ENCODE measurements around the gene KRTAP10-9.
"Not testable (repeated sequence)": the region's sequence is repeated elsewhere in the genome, so short reads cannot be mapped to it uniquely, and the experiment has no call there.

Gene KRTAP10-9, protein sequence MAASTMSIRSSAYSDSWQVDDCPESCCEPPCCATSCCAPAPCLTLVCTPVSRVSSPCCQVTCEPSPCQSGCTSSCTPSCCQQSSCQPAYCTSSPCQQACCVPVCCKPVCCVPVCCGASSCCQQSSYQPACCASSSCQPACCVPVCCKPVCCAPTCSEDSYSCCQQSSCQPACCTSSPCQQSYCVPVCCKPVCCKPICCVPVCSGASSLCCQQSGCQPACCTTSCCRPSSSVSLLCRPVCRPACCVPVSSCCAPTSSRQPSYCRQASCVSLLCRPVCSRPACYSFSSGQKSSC

DNA sequence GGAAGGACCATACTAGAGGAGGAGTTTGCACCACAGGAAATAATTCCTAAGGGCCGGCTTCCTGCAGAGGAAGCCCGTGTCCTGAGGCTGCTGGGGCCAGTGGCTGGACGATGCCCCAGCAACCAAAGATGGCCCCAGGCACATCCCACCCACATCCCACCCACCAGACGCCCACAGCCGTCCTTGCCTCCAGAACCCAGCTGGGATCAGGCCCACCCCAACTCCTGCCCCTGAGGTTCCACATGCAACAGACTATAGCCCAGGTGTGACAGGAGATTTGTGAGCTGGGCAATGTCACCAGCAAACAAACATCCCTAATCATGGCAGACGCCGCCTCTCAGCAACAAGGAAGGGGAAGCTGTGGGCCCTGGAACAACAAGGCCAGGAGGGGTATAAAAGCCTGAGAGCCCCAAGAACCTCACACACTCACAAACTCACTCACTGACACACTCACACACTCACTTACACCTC is at the start of gene KRTAP10-9:
TSS of gene KRTAP10-9 (plus strand) at position 421 of the 471 bp plus-strand sequence. CDS start 79 bp downstream, outside the sequence.
- no peak for DNase-seq

DNA sequence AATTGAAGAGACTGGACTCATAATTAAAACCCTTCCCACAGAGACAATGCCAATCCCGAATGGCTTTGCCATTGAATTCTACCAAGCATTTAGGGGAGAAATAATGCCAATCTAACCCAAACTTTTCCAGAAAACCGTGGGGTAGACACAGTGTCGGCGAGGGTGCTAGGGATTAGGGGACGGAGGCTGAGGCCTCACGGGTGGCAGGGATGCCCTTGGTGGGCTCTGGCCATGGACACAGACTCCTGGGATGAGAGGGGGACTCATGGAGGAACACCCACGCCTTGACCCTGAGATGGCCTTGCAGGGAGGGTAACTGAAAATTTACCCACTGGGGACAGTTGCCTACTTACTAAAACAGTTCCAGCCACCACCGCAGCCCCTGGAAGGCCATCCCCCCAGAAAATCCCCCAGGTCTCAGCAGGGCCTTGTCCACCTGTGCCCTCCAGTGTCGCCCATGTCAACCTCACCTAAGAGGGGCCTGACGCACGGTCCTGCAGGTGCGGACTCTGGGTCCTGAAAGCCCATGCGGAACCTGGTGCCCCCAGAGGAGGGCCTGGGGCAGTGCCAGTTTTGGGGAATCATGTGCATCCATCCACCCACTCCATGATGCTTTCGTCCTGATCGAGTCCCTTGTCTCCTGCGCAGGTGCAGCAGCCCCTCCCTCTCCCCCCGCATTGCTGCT is 48.4 kb upstream of the KRTAP10-9 start:
- no peak for DNase-seq

DNA sequence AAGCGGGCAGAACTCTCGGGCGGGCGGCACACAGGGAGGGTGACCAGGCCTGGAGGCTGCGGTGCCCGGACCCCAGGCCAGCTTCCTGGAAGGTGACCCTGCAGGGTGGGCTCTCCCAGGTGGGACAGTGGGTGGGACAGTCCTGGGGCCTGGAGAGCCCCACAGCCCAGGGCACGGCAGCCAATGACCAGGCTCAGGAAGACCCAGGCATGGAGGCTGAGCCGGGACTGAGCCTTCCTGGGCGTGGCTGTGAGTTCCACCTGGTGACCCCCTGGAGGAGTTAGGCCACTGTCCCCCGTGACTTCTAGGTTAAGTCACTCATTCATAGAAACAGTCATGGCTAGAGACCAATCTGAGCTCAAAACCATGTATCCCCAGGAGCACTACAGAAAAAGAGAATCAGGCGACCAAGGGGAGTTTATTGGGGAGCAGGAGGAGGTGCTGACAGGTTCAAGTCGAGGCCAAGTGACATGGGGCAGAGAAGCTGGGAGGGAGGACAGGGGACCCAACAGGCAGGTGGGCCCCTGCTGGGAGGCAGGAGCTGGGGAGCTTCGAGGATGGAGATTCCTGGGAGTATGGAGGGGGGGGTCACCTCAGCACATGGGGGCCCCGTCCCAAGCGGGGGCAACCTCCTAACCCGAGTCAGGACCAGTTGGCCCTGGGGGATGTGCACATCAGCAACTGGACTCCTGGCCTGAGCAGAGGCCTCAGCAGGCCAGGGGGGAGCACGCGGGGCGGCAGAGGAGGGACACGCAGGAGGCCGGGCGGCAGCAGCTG is 47.6 kb upstream of the KRTAP10-9 start:
- no peak for DNase-seq

DNA sequence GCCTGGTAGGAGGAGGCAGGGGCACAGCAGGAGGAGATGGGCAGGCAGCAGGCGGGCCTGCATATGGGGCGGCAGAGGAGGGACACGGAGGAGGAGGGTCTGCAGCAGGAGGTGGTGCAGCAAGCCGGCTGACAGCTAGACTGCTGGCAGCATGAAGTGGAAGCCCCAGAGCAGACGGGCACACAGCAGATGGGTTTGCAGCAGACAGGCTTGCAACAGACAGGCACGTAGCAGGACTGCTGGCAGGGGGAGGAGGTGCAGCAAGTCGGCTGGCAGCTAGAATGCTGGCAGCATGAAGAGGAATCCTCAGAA is 47.1 kb upstream of the KRTAP10-9 start:
- DNase-seq: no peak

DNA sequence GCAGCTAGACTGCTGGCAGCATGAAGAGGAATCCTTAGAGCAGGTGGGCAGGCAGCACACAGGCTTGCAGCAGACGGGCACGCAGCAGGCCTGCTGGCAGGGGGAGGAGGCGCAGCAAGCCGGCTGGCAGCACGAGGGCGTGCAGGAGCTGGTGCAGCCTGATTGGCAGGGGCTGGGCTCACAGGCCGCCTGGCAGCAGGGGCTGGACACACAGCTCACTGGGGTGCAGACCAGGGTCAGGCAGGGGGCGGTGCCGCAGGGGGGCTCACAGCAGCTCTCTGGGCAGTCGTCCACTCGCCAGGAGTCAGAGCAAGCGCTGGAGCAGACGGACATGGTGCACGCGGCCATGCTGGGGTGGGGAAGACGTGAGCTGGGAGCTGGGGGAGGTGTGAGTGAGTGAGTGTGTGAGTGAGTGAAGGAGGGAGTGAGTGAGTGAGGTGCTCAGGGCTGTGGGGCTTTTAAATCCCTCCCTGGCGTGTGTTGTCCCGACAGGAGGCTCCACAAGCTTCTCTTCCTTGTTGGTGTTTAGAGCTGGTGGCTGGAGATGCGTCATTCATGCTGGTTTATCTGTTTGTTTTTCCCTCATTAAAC is 46.6 kb upstream of the KRTAP10-9 start, which contains the start of gene KRTAP10-5:
TSS of gene KRTAP10-5 (minus strand) at position 374 of the 591 bp plus-strand sequence. CDS start at position 348, 26 bp downstream.
- DNase-seq: not testable (repeated sequence)

DNA sequence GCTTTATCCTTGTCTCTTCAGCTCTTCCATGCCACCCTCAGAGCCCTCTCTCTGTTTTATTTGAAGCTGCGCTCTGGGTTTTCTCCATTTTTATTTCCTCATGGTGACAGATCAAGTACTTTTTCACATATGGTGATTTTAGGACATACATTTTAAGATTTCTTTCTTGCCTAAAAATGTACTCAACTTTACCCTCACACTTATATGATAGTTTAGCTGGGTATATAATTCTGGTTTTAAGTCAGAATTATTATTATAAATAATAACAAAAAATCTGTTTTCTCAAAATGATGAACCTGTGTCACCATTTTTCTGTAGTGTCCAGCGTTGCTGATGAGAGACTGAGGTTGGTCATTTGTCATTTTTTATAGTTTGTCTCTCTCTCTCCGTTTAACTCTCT is 45.7 kb upstream of the KRTAP10-9 start:
- no peak for DNase-seq

DNA sequence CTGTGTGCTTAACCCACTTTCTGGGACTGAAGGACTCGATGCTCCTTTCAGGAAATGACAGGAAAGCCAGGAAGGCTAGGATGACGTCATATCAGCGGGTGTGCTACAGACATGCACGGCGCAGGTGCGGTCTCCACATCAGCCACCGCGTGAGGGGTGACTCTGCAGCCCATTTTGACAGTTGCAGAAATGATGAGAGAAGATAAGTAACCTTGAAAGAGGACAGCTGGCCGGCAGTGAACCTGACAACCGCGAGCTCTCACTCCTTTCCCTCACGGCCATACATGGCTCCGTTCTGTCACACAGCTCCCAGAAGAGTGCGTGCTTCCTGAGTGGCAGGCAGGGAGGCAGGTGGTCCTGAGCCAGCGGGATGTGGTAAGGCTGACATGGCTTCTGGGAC is 44.8 kb upstream of the KRTAP10-9 start:
- no peak for DNase-seq

DNA sequence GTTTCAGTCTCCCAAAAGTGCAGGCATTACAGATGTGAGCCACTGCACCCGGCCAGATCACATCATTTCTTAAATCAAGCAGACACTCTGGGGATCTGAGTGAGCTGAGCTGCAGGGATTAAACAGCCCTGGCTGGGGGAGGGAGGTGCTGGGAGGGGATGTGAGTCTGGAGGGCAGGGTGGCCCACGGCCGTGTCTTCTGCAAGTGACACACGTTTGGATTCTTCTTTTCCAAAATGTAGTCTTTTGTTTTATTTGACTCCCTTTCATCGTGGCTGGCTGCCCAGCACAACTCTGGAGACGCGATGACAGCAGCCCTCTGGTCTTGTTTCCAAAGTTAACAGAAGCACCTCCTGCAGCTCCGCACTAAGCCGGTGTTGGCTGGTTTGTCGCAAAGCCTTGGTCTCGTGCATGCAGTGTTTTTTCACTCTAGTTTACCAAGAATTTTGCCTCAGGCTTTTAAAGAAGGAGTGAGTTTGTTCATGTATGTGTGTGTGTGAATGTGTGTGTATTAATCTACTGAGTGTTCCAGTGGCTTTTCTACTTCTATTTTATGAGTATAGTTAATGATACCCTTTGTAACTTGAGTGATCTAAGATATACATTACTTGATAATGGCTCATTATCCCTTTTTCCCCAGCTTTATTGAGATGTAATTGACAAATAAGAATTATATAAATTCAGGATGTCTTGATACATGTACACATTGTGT is 43.6 kb upstream of the KRTAP10-9 start:
- peak; percentile 41 for DNase-seq

DNA sequence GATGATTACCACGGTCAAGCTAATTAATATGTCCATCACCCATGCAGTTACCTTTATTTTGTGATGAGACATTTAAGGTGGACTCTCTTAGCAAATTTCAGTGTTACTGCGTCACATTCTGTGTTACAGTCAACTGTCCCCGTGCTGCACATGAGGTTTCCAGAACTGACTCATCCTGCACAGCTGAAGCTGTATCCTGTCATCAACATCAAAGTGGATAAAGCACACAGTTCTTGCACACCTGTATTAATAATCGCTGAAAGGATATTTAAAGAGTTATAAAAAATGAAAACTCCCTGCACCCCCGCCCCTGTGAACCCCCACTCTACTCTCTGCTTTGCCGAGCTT is 43.1 kb upstream of the KRTAP10-9 start:
- no peak for DNase-seq

DNA sequence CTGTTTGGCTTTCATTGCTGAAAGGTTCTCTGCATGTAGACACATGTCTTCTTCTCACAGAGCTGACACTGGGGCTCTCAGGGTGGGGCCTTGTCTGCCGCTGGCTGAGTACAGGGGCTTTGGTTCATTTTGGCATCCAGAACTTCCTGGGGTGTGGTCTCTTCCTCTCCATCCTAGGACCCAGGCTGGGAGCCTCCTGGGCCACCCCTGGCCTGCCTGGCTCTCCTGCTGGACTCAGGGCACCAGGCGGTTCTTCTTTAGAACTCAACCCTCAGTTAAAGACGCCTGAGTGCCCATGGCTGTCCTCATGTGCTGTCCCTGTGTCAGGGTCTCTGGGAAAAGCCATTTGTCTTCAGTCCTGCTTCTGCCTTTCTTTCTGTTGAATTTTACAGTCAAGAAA is 41.0 kb upstream of the KRTAP10-9 start:
- DNase-seq: no peak

DNA sequence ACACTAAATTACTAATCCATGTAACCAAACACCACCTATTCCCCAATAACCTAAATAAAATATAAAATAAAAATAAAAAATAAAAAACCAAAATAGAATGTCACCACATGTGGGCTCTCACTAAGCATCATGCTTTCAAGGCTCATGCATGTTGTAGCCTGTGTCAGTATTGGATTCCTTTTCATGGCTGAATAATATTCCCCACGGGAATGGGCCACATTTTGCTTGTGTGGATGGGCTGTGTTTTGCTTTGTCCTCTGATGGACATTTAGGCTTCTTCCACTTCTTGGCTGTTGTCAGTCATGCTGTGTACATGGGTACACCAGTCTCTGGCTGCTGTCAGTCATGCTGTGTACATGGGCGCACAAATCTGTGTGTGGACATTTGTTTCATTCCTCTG is 37.8 kb upstream of the KRTAP10-9 start:
- DNase-seq: no peak

DNA sequence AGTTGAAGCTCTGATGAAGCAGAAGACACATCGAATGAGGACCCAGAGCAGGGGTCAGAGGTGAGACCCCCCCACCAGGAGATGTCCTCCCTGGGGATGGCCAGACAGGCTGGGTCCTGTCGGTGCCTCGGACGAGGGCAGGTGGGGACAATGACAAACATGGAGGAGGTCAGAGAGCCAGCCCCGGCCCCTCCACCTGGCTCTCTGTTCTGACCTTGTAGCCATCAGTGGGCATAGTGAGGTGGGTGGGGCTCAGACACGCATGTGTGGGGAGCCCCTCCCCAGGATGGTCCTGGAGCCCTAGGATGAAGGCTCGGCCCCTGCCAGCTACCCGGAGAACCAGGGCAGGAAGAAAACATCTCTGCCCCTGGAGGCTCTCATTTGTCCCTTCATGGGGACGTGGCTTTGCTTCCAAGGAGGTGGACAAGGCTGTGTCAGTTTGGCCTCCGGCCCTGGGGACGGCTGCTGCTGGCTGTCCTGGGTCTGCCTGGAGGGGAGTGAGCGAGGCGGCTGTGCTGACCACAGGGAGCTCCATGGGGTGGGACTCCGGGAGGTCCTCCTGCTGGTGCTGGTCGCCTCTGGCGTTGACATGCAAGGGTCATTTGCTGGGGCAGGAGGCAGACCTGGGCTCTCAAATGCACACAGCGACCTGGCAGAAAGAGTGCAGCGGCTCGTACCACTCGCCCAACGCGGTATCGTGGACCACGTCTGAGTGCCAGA is 37.1 kb upstream of the KRTAP10-9 start:
- no peak for DNase-seq

DNA sequence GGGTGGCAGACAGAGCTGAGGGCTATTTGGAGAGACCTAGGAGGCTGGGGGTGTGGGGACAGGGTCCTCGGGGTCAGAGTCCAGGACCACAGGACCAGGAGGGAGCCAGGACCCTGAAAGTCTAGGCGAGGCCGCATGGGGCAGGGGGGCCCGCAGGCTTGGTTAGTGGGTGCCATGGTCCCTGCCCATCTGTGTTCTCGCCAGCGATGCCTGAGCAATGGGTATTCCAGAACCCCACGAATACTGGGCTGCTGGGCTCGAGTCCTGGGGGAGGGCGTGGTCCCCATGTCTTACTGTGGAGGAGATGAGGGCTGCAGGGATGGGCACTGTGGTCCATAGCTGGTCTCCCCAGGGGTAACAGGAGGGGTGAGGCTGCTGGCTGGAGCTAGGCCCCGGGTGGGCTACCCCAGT is 36.6 kb upstream of the KRTAP10-9 start:
- DNase-seq: no peak

DNA sequence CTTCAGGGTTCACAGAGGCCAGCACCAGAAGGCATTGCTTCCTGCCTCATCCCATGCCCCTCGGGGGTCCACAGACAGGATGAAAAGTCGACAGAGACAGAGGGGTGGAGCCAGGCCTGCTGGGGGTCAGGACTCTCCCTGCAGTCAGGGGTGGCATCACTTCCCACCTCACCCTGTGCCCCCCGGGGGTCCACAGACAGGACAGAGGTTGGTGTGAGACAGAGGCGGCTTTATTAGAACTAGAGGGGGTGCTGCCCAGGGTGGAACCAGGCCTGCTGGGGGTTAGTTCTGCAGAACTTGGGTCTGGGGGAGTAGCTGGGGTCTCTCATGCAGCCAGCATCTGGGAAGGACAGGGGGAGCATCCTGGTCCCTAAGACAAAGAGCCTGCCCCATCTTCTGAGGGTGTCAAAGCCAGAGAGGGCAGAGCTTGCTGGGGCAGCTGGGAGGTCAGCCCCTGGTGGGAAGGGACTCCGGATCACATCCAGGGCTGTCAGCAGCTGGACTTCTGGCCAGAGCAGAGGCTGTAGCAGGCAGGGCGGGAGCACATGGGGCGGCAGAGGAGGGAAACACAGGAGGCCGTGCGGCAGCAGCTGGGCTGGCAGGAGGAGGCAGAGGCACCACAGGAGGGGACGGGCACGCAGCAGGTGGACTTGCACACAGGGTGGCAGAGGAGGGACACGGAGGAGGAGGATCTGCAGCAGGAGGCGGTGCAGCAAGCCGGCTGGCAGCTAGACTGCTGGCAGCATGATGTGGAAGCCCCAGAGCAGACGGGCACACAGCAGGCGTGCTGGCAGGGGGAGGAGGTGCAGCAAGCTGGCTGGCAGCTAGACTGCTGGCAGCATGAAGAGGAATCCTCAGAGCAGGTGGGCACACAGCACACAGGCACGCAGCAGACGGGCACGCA is 35.7 kb upstream of the KRTAP10-9 start:
- not testable (repeated sequence) for DNase-seq

DNA sequence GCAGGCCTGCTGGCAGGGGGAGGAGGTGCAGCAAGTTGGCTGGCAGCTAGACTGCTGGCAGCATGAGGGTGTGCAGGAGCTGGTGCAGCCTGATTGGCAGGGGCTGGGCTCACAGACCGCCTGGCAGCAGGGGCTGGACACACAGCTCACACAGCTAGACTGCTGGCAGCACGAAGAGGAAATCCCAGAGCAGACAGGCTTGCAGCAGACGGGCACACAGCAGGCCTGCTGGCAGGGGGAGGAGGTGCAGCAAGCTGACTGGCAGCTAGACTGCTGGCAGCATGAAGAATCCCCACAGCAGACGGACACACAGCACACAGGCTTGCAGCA is 35.1 kb upstream of the KRTAP10-9 start:
- not testable (repeated sequence) for DNase-seq

DNA sequence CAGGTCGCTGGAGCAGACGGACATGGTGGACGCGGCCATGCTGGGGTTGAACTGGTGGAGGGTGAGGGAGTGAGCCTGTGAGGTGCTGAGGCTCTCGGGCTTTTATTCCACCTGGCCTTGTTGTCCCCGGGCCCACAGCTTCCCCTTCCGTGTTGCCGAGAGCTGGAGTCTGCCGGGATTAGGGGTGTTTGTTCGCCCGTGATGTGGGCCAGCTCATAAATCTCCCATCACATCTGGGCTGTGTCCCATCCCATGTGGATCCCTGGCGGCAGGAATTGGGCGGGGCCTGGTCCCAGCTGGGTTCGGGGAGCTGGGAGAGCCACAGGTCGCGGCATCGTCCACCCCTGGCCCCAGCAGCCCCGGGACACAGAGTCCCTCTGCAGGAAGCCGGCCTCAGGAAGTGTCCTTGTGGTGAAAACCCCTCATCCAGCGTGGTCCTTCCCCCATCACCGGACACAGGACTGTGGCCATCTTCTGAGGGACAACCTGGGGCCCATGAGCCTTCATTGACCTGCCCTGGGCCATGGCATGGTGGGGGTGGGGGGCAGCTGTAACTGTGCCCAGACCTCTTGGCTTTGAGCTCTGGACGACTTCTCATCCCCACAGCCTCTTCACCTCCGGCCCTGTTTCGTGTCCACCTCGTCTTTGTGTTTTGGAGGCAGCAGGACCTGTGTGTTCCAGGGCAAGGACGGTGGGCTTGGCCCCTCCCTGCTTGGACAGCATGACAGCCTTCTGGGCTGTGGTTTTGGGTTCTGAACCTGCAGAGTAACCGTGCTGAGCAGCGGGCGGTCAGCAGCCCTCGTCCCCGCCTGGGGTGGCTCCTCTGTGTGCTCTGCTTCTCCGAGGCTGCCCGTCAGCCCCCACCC is 34.2 kb upstream of the KRTAP10-9 start, which contains the start of gene KRTAP10-6:
TSS of gene KRTAP10-6 (minus strand) at position 60 of the 866 bp plus-strand sequence. CDS start at position 39, 21 bp downstream.
- DNase-seq: no peak

DNA sequence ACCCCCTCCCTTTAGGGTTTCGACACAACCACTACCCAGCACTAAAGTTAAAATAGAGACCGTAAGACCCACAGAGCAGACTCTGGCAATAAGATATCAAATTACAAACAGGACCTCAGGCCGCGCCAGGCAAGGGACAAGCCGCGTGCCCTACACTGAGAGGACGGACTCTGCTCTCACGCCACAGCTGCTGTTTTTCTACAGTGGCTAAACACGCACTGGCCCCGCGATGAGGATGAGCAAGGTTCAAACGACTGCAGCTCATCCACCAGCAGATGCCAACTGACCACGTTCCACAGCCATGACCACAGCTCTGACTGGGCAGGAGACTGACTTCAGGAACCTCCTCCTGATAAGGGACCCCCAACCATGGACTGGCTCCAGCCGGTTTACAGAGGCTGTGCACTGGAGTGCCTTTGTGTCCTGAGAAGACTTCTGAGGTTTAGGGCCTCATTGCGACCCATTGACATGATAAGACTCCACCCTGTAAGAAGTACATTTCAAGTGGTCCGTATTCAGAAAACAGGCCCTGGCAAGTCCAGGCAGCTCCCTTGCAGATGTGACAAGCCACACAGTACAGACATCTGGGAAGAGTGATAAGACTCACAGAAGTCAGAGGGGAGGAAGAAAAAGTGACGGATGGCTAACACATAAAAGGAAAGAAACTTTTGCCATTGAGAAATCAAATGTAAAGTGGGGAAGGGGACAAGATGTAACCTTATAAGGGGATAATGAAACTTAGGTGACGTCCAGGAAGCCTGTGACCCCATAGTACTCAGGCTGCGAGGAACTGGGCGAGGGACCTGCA is 33.1 kb upstream of the KRTAP10-9 start:
- no peak for DNase-seq

DNA sequence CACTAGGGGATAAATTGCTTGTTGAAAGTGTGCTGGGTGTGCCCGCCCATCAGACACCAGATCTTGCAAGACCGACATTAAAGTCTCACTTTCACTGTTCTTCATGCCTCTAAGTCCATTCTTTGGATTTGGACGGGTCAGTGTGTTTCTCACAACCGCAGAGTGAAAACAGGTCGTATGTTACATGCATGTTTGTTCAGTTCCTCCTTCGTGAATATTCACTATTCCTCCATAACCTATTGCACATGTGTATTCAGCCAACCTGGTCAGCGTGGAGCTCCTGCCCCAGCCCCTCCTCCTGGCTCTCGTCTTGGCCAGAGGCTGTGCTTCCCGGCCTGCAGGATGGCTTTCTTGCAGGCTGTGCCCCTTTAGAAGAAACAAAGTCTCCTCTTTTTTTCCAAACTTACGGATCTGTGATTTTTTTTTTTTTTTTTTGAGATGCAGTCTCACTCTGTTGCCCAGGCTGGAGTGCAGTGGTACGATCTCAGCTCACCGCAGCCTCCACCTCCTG is 32.4 kb upstream of the KRTAP10-9 start:
- DNase-seq: no peak

DNA sequence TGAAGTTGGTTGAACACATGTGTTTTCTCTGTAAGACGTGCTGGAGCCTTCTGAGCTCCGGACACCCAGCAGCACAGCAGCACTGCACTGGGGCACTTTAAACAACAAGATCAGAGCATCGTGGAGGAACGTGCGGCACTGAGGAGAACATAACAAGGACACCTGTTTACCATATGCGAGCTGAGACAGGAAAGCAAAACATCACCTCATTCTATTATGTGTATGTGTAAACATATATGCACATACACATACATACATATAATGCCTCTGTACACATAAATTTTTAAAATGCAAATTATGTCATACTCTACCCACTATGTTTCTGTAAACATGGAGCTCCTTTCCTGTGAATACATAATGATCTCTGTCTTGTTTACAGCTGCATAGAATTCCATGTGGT is 31.4 kb upstream of the KRTAP10-9 start:
- no peak for DNase-seq
